ENCODE results near the gene CBLIF. TPM values are rescaled to one million over a fixed set of nuclear protein-coding genes. Genes with fewer than 3 reads are reported as not detected.
A peak's percentile ranks its signal among the peaks of the same experiment; 100 is the strongest.
"Not testable (repeated sequence)": the region's sequence is repeated elsewhere in the genome, so short reads cannot be mapped to it uniquely, and the experiment has no call there.

Gene CBLIF
- total and polyA plus RNA-seq, 2 of the 13 experiments (the other 11 are each of a cell fraction or from before 2014, with no cell fraction given) = not detected

DNA sequence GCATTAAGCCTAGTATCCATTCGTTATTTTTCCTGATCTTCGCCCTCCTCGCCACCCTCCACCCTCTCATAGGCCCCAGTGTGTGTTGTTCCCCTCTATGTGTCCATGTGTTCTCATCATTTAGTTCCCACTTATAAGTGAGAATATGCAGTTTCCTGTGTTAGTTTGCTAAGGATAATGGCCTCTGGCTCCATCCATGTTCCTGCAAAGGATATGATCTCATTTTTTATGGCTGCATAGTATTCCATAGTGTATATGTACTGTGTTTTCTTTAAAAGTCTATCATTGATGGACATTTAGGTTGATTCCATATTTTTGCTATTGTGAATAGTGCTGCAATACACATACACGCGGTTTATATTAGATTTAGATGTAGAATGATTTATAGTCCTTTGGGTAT lies 6.1 kb upstream of the CBLIF start:
- H3K4me2 ChIP-seq (ENCODE audit: low read depth, low read length); H3K9me3 ChIP-seq (ENCODE audit: low read length); H3K27ac ChIP-seq (ENCODE audit: extremely low read length, insufficient read depth, low read length); ATAC-seq; FAIRE-seq; H3K27me3 ChIP-seq (ENCODE audit: control insufficient read depth in 1 of 2, insufficient read depth in 2 of 2, low read length in 2 of 2); H3K4me1 ChIP-seq (ENCODE audit: insufficient read depth, low read length); BruUV-seq (replicated peaks); DNase-seq (ENCODE audit: low spot score); POLR2A ChIA-PET; H3K4me3 ChIP-seq (replicated peaks in 1 of 3; ENCODE audit: insufficient read depth in 1 of 3, low read depth in 2 of 3, low read length in 3 of 3); H3K9ac ChIP-seq (ENCODE audit: insufficient read depth, low read depth, low read length); H3K79me2 ChIP-seq (ENCODE audit: insufficient read depth, low read length); CTCF ChIA-PET (ENCODE audit: low intra/inter-chr PET ratio, low total read pairs); H2AFZ ChIP-seq (ENCODE audit: low read length); intact Hi-C loops (cut with micrococcal nuclease; ENCODE audit: unreplicated experiment); H3K36me3 ChIP-seq (replicated peaks in 1 of 2; ENCODE audit: control insufficient read depth in 1 of 2, insufficient read depth in 2 of 2, low read length in 2 of 2); H4K20me1 ChIP-seq (ENCODE audit: insufficient read depth, low read length); in situ Hi-C loops (cut with HindIII; ENCODE audit: extremely low pct_ligation_motif_present, low pct_unique_long_range_greater_than_20kb): not testable (repeated sequence)
- WGBS (ENCODE audit: low lambda C conversion rate) = 38% methylated on average over 5 of the region's 5 CpGs

DNA sequence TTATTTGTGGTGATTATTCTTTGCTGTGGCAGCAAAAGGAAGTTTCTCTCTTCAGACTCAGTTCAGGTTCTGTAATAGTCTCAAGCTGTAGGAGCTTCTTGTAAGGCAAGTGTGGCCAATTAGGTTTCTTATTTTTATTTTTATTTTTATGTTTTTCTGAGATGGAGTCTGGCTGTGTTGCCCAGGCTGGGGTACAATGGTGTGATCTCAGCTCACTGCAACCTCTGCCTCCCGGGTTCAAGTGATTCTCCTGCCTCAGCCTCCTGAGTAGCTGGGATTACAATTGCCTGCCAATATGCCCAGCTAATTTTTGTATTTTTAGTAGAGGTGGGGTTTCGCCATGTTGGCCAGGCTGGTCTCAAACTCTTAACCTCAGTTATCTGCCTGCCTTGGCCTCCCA lies 4.3 kb upstream of the CBLIF start:
- POLR2A ChIA-PET; H3K27ac ChIP-seq (ENCODE audit: extremely low read length, insufficient read depth, low read length); H3K27me3 ChIP-seq (ENCODE audit: control insufficient read depth in 1 of 2, insufficient read depth in 2 of 2, low read length in 2 of 2); H4K20me1 ChIP-seq (ENCODE audit: insufficient read depth, low read length); CTCF ChIA-PET (ENCODE audit: low intra/inter-chr PET ratio, low total read pairs); FAIRE-seq; H3K79me2 ChIP-seq (ENCODE audit: insufficient read depth, low read length); H3K36me3 ChIP-seq (replicated peaks in 1 of 2; ENCODE audit: control insufficient read depth in 1 of 2, insufficient read depth in 2 of 2, low read length in 2 of 2); H3K4me2 ChIP-seq (ENCODE audit: low read depth, low read length); BruUV-seq (replicated peaks); H2AFZ ChIP-seq (ENCODE audit: low read length); DNase-seq (ENCODE audit: low spot score); H3K9ac ChIP-seq (ENCODE audit: insufficient read depth, low read depth, low read length); in situ Hi-C loops (cut with HindIII; ENCODE audit: extremely low pct_ligation_motif_present, low pct_unique_long_range_greater_than_20kb); H3K4me1 ChIP-seq (ENCODE audit: insufficient read depth, low read length); intact Hi-C loops (cut with micrococcal nuclease; ENCODE audit: unreplicated experiment); H3K9me3 ChIP-seq (ENCODE audit: low read length); ATAC-seq; H3K4me3 ChIP-seq (replicated peaks in 1 of 3; ENCODE audit: insufficient read depth in 1 of 3, low read depth in 2 of 3, low read length in 3 of 3): not testable (repeated sequence)
- WGBS (ENCODE audit: low lambda C conversion rate) = 20% methylated on average over 2 of the region's 2 CpGs

- Histone ChIP-seq H3K9ac (ENCODE audit: insufficient read depth, low read depth, low read length) (no peak overlapping the region), H4K20me1 (ENCODE audit: insufficient read depth, low read length) (no peaks in the 10 kb centered on the region), H3K9me3 (ENCODE audit: low read length) (no peaks in the 10 kb centered on the region), H2AFZ (ENCODE audit: low read length) (no peak overlapping the region), H3K36me3 (replicated peaks in 1 of 2; ENCODE audit: control insufficient read depth in 1 of 2, insufficient read depth in 2 of 2, low read length in 2 of 2) (no peaks in the 10 kb centered on the region), H3K79me2 (ENCODE audit: insufficient read depth, low read length) (no peaks in the 10 kb centered on the region), H3K27me3 (ENCODE audit: control insufficient read depth in 1 of 2, insufficient read depth in 2 of 2, low read length in 2 of 2) (no peaks in the 10 kb centered on the region), H3K27ac (ENCODE audit: extremely low read length, insufficient read depth, low read length) (no peak overlapping the region), H3K4me1 (ENCODE audit: insufficient read depth, low read length) (no peaks in the 10 kb centered on the region), H3K4me2 (ENCODE audit: low read depth, low read length) (no peak overlapping the region), H3K4me3 (replicated peaks in 1 of 3; ENCODE audit: insufficient read depth in 1 of 3, low read depth in 2 of 3, low read length in 3 of 3) (no peak overlapping the region)
- DNase-seq (ENCODE audit: low spot score) (no peak), ATAC-seq (no peak), FAIRE-seq (no peak)
- in situ Hi-C loops (cut with HindIII; ENCODE audit: extremely low pct_ligation_motif_present, low pct_unique_long_range_greater_than_20kb) (no loop called here), intact Hi-C loops (cut with micrococcal nuclease; ENCODE audit: unreplicated experiment) (no loop called here)
- whole genome bisulfite sequencing (ENCODE audit: low lambda C conversion rate) = 5% methylated on average over 2 of the region's 2 CpGs
- ChIA-PET POLR2A (no interaction called here), CTCF (ENCODE audit: low intra/inter-chr PET ratio, low total read pairs) (no interaction called here)
- TF ChIP-seq ZNF501 (CRISPR knock-in tag; IDR thresholded peaks at IDR 0.05) = no peak
- TF ChIP-seq TAF1 (CRISPR knock-in tag; IDR thresholded peaks at IDR 0.05) = no peak
- no peak for TF ChIP-seq SAP130 (CRISPR knock-in tag; IDR thresholded peaks at IDR 0.05; ENCODE audit: low read depth)
- 0 out of 4 replicates have a peak, but pooled peaks of 1 of the 2 experiments have one; percentile 12 for TF ChIP-seq MAFK (conservative IDR thresholded peaks at IDR 0.05 in 1 of 2, IDR thresholded peaks at IDR 0.05 in 1 of 2; ENCODE audit: low read length in 2 of 2)
- no TSS peak for BruUV-seq (replicated peaks)
Observed at GRCh38 chr11:59849129-59849528, 3.8 kb upstream of the CBLIF start.

- H3K79me2 ChIP-seq (ENCODE audit: insufficient read depth, low read length); intact Hi-C loops (cut with micrococcal nuclease; ENCODE audit: unreplicated experiment); H3K9ac ChIP-seq (ENCODE audit: insufficient read depth, low read depth, low read length); H3K27ac ChIP-seq (ENCODE audit: extremely low read length, insufficient read depth, low read length); POLR2A ChIA-PET; H3K4me1 ChIP-seq (ENCODE audit: insufficient read depth, low read length); H3K9me3 ChIP-seq (ENCODE audit: low read length); H3K36me3 ChIP-seq (replicated peaks in 1 of 2; ENCODE audit: control insufficient read depth in 1 of 2, insufficient read depth in 2 of 2, low read length in 2 of 2); in situ Hi-C loops (cut with HindIII; ENCODE audit: extremely low pct_ligation_motif_present, low pct_unique_long_range_greater_than_20kb); H3K27me3 ChIP-seq (ENCODE audit: control insufficient read depth in 1 of 2, insufficient read depth in 2 of 2, low read length in 2 of 2); H2AFZ ChIP-seq (ENCODE audit: low read length); FAIRE-seq; ATAC-seq; DNase-seq (ENCODE audit: low spot score); H3K4me2 ChIP-seq (ENCODE audit: low read depth, low read length); BruUV-seq (replicated peaks); H3K4me3 ChIP-seq (replicated peaks in 1 of 3; ENCODE audit: insufficient read depth in 1 of 3, low read depth in 2 of 3, low read length in 3 of 3); H4K20me1 ChIP-seq (ENCODE audit: insufficient read depth, low read length); CTCF ChIA-PET (ENCODE audit: low intra/inter-chr PET ratio, low total read pairs): not testable (repeated sequence)
- 62% methylated on average over 6 of the region's 6 CpGs for WGBS (ENCODE audit: low lambda C conversion rate)
Observed at GRCh38 chr11:59848439-59848838, 3.1 kb upstream of the CBLIF start.
